Activated CD8-positive, alpha-beta memory T cell treated with anti-CD3 and anti-CD28 coated beads, Interleukin-2, amount 50 U/mL, for 1 hour (primary cell): ENCODE measurements around the gene NCF2.

Experiments
- DNase-seq: peaks from one replicate; pipeline ENCODE4 v3.0.0-alpha.2; 2020; ENCODE audit errors: extremely low read depth

Gene NCF2

DNA sequence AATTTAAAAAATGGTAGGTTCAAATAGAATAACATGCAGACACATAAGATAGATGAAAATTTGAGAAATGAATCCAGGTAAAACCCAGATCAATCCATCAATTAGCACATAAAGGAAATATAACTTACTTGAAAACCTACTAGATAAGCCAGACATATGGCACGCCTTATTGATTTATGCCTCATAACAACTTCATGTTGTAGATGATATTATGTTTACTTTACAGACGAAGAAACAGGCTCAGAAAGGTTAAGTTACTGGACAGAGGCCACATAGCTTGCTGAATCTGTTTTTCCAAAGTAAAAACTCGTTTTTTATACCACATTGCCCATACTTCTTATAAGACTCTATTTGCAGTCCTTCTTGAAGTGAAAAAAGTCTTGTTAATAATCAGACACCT is 22.1 kb upstream of the NCF2 start:
- no peak for DNase-seq

DNA sequence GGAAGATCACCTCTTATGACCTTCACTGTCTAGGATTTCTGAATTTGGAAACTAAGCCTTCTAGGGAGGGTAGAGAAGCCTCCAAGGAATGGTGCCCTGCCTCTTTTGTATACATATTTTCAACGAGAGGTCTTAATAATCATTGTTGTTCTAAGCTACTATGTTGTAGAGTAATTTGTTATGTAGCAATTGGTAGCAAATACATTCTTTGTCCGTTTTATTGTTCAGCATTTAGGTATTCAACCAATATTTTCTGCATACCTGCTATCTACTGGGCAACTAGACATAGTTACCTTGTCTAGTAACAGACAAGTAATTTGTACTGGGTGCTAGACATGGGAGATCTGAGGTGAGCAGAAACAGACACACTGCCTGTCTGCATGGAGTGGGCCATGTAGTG is 20.8 kb upstream of the NCF2 start:
- DNase-seq = no peak

- DNase-seq = no peak
Observed at GRCh38 chr1:183609759-183610452, 19.6 kb upstream of the NCF2 start.

DNA sequence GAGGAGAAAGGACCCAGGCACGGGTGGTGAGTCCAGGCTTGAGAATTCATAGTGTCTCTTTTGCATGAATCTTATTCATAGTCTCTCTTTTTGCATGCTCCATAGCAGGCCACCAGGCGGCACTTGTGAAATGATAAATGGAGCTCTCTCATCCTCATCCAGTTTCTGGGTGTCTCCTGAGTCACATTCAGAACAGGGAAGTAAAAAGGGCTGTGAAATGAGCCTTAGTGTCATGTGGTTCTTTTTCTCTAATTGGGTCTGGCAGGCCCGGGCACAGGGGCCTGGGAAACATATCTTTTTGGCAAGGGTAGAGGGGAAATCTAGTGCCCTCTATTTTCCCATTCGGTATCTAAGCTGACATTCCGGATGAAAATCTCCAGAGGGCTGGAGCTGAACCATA is 19.1 kb upstream of the NCF2 start:
- DNase-seq = no peak

DNA sequence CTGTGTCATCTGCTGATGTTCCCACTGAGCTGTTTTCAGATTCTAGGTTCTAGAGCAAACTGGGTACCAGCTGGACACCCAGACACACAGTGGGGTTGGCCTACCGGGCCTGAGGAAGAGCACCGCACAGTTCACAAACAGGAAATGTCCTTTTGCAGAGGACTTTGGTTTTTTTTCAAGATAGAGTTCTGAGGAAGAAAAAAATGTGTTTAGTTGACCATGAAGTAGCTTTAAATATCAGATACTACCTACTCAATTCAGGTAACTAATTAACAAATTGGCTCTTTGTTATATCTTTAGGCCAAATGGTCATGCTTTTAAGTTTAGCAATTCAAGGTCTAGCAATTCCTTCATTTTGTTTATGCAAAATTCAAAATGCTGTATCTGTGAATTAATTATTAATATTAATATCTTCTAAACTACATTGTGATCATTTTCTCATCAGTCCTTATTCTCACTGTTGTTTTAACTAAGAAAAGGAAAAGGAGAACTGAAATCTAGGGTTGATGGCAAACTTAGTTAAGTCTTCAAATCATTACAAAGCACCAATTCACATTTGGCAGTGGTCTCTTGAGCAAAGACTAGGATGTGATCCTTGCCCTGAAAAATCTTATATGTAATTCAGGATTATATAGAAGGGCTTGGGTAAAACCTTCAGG is 17.2 kb upstream of the NCF2 start:
- no peak for DNase-seq

DNA sequence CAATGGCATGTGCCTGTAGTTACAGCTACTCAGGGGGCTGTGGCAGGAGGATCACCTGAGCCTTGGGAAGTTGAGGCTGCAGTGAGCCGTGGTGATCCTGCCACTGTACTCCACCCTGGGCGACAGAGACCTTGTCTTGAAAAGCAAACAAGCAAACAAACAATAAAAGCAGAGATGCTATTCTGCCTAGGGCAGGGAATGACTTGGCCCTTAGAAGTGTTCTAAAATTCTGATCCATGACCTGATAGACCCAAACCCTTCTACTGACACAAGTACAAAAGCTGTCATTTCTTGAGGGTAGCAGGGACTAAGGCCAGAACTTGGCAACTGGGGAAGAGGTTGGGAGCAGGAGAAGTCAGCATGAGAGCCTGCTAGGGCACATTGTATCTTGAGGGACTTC is 15.6 kb upstream of the NCF2 start:
- DNase-seq = no peak

DNA sequence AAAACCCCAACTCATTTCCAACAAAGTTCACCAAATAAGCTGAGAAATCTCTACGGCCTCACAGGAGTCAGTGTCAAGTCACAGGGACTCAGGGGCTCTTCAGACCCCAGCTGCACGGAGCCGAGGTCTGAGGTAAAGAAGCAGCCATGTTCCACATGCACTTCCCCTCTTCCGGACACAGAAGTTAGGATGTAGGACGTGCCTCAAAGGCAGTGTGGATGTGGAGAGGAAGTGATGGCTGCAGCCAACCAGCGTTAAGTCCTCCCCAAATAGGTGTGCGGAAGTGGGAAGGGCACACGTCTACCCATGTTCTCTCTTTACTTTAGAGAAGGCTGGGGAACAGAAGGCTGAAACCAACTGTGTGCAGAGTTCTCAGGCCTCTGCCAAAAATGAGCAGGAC is 14.6 kb upstream of the NCF2 start:
- no peak for DNase-seq

DNA sequence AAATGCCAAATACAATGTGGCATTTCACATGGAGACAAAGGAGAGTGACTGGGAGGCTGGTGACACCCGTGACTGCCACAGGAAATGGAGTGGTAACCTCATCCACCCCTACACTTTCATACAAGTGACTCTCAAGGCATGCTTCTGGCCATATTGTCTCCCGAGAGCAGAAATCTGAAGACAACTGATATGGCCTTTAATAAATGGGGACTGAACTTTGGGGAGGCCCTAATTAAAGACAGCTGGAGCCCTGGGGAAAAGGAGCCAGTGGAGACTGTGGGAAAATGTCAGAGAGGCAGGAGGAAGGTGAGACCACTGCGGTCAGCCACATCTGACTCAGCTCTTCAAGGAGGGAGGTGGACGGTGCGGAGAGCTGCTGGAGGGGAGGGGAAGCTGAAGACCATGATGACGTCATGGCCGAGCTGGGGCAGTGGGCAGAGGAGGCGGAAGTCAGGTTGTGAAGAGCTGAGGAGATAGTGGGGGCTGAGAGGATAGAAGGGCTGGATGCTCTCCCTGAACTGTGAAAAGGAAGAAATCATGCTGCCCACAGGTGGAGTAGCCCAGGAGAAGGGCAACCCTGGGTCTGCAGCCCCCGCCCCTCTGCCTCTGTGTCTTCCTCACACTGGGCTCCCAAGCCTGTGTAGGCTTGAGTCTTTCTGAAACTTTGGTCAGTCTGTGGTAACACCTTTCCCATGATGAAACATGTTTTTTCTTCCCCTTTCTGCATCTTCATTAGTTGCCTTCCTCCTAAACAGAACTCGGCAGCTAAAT is 14.0 kb upstream of the NCF2 start:
- DNase-seq = no peak

GRCh38 chr1:183602510-183602909 is 12.3 kb upstream of the NCF2 start:
- DNase-seq = no peak

- no peak for DNase-seq
Observed at GRCh38 chr1:183600634-183601033, 10.4 kb upstream of the NCF2 start.

- no peak for DNase-seq
Observed at GRCh38 chr1:183600136-183600535, 9.9 kb upstream of the NCF2 start.

GRCh38 chr1:183598386-183598785 is 8.1 kb upstream of the NCF2 start:
- DNase-seq = no peak

GRCh38 chr1:183597656-183598347 is 7.5 kb upstream of the NCF2 start:
- no peak for DNase-seq

- no peak for DNase-seq
Observed at GRCh38 chr1:183596500-183596899, 6.2 kb upstream of the NCF2 start.

GRCh38 chr1:183595537-183595936 is 5.3 kb upstream of the NCF2 start:
- no peak for DNase-seq

DNA sequence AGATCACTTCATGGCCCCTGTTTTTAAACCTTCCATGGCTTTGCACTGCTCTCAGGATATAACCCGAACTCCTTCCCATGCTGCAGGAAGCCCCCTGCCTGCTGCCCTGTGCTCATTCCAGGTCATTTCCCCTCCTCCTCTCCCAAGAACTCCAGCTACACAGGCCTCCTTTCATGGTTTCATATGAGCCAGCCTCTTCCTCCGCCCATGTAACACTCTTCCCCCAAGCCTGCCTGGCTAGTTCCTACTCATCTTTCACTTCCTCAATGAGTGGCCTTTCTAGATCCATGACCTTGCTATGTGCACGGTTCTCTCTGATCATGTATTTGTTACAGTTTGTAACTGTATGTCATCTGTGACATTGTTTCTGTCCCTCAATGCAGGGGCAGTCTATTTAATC is 3.1 kb upstream of the NCF2 start:
- no peak for DNase-seq

GRCh38 chr1:183592733-183593132 is 2.5 kb upstream of the NCF2 start:
- DNase-seq = no peak

- no peak for DNase-seq
Observed at GRCh38 chr1:183589874-183590243, 400 bp downstream of the NCF2 start.

DNA sequence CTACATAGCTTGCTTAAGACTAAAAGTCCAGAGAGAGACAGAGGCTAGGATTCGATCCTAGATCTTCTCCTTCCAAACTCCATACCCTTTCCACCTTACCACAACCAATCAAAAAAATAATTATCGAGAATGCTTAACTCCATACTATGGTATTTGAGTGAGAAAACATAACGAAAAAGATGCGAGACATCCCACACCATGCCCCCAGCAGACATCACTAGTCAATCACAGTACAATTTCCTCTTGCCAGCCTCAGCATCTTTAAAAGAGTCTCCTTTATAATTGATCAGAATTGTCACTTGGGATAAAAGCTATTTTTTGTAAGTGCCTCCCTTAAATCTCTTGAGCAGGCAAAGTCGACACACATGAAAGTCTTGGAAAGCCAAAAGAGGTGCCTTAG is 875 bp downstream of the NCF2 start:
- DNase-seq = no peak

- no peak for DNase-seq
Observed at GRCh38 chr1:183588827-183589226, 1.4 kb downstream of the NCF2 start.

GRCh38 chr1:183586926-183587325 is 3.3 kb downstream of the NCF2 start:
- DNase-seq = no peak

DNA sequence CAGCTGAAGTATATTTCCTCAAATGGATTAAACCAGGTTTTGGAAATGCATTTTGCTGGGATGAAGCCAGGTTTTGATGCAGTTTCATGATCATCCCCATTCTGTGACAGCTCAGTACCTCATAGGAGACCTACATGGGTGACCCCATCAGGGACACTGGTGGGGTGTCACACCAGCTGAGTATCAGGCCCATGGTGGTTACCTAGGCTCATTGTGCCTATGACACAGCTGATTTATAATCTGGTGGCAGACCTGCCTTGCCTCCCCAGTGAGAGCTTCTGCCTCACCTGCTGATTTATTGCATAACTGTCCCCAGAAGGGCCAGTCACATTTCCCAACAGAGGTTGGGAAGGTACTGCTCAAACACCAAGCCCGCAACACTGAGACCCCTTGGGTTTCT is 3.8 kb downstream of the NCF2 start:
- DNase-seq = no peak

DNA sequence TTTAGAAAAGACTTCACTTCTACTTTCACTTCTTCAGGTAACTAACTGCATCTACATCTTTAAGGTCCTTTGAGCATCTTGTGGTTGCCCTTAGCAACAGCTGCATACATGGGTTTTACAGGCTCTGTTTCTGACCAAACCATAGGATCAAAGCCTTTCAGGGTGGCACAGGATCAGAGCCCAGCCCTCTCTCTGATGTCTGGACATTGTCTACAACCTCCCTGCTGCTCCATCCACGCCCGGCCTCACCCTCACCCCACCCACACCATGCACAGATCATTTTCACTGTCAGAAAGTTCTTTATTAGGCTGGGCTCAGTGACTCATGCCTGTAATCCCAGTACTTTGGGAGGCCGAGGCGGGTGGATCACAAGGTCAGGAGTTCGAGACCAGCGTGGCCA is 5.2 kb downstream of the NCF2 start:
- DNase-seq = no peak
